GM12874 (cell line): ENCODE results near the gene GAB3.

Source experiments
- TF ChIP-seq, protein P1 (sequence below): IDR thresholded peaks from 2 replicates; pipeline ENCODE4 v1.5.1; 2011; ENCODE audit warnings: low read depth, mild to moderate bottlenecking, control low read depth, low read length, moderate library complexity; ENCODE audit not compliant: insufficient read depth

Gene GAB3

GRCh38 chrX:154750301-154751202 lies at the start of gene GAB3:
Gene GAB3 (minus strand): TSS chrX:154751077. CDS start chrX:154751025, 52 bp downstream.
- TF ChIP-seq, protein P1, sequence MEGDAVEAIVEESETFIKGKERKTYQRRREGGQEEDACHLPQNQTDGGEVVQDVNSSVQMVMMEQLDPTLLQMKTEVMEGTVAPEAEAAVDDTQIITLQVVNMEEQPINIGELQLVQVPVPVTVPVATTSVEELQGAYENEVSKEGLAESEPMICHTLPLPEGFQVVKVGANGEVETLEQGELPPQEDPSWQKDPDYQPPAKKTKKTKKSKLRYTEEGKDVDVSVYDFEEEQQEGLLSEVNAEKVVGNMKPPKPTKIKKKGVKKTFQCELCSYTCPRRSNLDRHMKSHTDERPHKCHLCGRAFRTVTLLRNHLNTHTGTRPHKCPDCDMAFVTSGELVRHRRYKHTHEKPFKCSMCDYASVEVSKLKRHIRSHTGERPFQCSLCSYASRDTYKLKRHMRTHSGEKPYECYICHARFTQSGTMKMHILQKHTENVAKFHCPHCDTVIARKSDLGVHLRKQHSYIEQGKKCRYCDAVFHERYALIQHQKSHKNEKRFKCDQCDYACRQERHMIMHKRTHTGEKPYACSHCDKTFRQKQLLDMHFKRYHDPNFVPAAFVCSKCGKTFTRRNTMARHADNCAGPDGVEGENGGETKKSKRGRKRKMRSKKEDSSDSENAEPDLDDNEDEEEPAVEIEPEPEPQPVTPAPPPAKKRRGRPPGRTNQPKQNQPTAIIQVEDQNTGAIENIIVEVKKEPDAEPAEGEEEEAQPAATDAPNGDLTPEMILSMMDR = no peak

GRCh38 chrX:154799556-154800348 lies 48.9 kb upstream of the GAB3 start:
- TF ChIP-seq, protein P1 = no peak

GRCh38 chrX:154797006-154797405 lies 46.1 kb upstream of the GAB3 start:
- TF ChIP-seq, protein P1 = no peak

DNA sequence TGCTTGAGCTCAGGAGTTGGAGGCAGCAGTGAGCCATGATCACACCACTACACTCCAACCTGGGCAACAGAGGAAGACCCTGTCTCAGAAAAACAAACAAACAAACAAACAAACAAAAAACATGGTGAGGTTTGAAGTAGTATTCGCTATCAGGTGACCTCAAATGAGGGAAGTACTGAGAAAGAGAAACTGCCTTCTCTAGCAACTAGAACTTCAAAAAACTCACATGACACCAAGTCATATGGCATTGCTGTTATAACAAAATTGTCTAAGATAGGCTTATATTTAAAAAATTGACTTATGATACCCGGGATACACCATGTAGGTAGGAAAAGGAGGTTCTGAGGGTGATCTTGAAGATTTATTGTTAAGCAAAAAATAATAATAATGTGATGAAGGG lies 44.1 kb upstream of the GAB3 start:
- TF ChIP-seq, protein P1 = no peak

- TF ChIP-seq, protein P1 = no peak
These were observed 42.4 kb upstream of the GAB3 start for GRCh38 chrX:154793084-154793795.

- TF ChIP-seq, protein P1 = no peak
These were observed 41.1 kb upstream of the GAB3 start for GRCh38 chrX:154791939-154792338.

DNA sequence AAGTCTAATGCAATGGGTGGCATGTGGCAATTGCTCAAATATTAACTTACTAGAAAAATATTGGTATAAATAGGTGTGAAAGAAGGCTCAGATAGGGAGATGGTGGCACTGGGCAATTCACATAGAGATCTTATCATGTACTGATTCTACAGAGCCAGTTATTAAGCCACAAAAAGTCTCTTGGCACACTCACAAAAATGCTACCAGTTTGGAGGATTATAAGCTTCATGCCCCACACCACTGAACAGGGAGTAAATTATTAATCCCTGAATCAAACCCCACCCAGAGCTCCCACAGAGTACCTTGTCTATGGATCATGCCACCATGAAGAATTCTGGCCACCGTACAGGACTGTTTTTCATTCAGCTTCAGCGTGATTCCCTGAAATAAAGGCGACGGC lies 40.6 kb upstream of the GAB3 start:
- TF ChIP-seq, protein P1 = no peak
